Cortex of kidney (tissue), 1 donor: ENCODE measurements around the gene SCP2.

Experiments
- DNase-seq: peaks from one replicate; lab custom pipeline; 2025; lab: John Stamatoyannopoulos, UW

Gene SCP2

GRCh38 chr1:53082826-53083455, 155.9 kb downstream of the SCP2 start:
- DNase-seq: no peak

DNA sequence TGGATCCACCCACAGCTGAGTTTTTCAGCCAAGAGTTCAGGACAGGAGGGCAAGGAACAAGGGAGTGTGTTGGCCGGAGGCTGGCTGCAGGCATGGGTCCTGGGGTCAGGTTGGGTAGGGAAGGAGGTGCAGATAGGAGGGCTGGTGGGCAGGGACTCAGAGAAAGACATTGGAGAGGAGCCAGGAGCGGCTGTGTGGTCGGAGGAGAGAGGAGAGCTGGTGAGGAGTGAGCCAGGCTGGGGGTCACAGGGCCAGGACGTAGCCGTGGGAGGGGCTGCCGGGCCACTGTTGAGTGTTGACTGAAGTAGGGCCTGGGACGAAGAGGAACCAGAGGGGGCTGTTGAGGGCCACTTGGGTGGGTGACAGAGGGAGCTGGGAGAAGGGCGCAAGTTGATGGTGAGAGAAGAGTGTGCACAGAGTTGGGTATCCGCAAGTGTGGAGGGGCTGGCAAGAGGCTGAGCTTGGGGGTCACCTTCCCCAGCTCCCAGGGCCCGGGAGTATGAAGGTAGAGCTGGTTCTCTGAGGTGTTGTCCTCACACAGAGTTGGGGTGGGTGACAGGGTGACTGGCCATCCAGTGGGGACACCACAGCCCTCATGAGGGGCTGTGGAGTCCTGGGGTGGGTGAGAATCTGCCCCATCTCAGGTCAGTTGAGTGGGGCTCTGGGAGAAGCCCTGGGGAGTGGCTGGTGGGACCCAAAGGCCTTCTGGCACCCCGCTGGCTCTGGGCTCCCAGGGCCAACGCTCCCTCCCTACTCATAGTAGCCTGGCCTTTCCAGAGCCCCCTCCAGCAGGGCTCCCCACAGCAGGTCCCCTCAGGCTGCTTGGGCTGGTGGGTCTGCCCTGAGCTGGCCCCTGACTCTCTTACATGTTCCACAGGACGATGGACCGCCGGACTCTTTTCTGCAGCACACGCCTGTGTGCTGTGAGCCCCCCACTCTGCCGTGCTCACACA, 156.8 kb downstream of the SCP2 start:
- DNase-seq: no peak

- no peak for DNase-seq
Measured at GRCh38 chr1:53084589-53084971, 157.5 kb downstream of the SCP2 start.

GRCh38 chr1:53085405-53085804, 158.3 kb downstream of the SCP2 start:
- DNase-seq: no peak

GRCh38 chr1:53086491-53087070, 159.5 kb downstream of the SCP2 start:
- no peak for DNase-seq

- DNase-seq: no peak
Measured at GRCh38 chr1:53087332-53088285, 160.5 kb downstream of the SCP2 start.

DNA sequence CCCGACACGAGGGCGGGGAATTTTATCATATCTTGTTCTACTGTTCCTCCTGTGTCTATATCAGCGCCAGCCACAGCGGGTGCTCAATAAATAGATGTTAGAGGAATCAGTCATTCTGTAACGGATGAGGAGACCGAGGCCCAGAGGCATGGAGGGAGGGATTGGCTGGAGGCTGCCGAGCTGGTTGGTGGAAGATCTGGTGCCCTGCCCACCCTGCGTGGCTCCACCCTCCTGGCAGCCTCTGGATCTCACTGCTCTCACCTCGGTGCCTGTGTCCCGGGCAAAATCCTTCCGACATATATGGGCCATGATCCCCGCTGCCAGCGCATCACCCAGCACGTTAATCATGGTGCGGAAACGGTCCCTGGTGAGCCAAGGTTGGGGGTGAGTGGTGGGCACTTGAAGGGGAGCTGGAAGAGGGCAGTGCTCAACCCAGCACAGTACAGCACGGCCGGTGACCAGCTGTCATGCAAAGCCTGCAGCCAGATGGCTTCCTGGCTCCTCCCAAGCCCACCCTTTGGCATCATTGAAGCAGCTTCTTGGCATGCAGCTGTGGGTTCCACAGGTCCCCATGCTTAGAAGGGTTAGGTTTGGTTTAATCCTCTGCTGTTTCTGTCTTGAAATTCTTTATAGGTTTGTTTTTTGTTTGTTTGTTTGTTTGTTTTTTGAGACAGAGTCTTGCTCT, 161.7 kb downstream of the SCP2 start:
- no peak for DNase-seq

GRCh38 chr1:53089478-53090226, 162.6 kb downstream of the SCP2 start:
- DNase-seq: no peak

GRCh38 chr1:53090227-53091147, 163.4 kb downstream of the SCP2 start:
- no peak for DNase-seq

GRCh38 chr1:53091841-53092645, 165.0 kb downstream of the SCP2 start:
- no peak for DNase-seq

DNA sequence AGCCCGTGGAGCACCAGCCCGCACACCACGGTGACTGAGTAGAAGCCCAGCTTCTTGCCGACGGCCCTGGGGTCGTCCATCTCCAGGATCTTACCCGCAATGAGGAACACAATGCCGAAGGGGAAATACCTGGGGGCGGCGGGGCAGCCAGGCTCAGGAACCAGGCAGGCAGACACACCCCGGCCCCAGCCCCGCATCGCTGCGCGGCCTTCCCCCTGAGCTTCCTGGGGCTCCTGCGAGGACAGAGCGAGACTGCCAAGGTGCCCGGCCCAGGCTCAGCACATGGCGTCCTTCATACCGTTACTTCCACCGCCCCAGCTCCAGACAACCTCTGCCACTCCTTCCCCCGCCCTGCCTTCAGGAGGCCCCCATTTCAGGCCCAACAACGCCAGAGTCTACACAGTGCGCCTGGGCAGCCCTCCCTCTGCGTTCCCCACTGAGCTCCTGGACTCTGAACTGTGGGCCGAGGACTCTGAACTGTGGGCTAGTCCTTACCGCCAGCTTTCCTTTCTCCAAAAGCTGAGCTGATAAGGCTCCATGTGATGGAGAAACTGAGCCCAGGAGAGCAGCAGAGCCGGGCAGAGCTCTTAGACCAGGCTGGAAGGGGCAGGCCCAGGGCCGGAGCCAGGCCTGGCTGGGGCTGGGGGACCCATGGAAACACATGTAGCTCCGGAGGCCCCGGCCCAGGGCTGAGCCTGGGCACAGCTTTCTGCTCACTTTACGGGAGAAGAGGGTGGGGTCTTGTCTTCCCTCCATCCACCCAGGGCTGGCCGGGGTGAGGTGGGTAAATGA, 165.8 kb downstream of the SCP2 start:
- DNase-seq: no peak

DNA sequence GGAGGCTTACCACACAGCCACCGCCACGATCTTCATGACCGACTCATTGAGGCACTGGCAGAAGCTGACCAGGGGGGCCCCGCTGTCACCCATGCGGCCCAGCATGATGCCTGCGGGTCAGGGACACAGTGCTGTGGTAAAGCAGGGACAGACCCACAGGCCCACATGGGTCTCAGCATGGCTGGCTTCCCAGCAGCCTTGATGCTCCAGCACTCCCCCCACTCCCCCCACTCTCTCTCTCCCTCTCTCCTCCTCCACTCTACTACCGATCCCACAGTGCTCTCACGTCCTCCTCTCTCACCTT, 166.3 kb downstream of the SCP2 start:
- DNase-seq: no peak

GRCh38 chr1:53093778-53094532, 166.9 kb downstream of the SCP2 start:
- no peak for DNase-seq

- no peak for DNase-seq
Measured at GRCh38 chr1:53094533-53094919, 167.4 kb downstream of the SCP2 start.
